GM19397 (cell line): ENCODE measurements around the gene ZNF2.
A peak's percentile ranks its signal among the peaks of the same experiment; 100 is the strongest.
"Not testable (repeated sequence)": the region's sequence is repeated elsewhere in the genome, so short reads cannot be mapped to it uniquely, and the experiment has no call there.

Experiments used
- ATAC-seq: cut with Tn5 transposase; IDR thresholded peaks from one replicate; pipeline ENCODE4 v1.9.1; 2021; ENCODE audit warnings: mild to moderate bottlenecking, moderate library complexity; ENCODE audit not compliant: unreplicated experiment

The ZNF2 gene

DNA sequence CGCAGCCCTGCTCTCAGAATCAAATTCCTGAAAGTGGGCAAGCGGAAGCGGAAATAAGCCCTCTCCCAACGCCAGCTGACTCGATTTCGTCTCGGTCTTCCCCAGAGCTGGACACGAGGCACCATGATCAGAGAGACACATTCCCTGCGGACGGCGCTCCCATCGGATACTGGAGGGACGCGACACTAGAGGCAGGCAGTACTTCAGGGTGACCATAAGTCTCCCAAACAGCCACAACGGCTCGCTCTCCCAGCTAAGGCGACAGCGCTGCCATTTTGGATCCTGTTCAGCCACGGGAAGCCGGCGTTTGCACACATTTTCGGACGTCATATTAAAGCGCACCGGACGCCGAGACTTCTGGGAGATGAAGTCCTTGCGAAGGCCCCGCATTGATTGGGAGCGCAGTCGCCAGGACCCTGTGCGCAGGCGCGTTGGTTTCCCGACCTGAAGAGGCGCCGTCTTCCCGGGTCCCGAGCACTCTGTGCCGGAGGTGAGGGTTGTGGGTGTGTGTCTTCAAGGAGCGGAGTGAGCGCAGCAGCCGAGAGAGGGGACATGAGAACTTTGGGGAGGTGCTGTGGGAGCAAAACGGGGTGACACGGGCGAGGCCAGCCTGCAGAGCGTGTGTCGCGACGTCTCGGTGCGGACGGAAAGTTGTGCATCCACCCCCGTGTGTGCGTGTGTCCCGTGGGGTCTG, at the start of gene ZNF2:
ZNF2 (plus strand) TSS at position 439 of the 694 bp plus-strand sequence. CDS start 10,418 bp downstream, outside the sequence.
- peak; percentile 94 for ATAC-seq

DNA sequence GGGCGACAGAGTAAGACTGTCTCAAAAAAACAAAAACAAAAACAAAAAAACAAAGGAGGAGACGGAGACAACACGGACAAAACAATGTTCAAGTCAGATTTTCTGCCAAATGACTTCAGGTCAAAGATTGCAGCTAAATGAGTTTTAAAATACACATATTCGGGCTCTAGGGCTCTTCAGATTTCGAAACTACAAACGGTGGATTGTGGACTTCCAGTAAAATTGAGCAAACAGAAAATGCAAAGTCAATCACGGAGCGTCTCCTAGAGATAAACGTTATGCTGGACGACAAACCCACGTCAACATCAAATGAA, 44.6 kb upstream of the ZNF2 start:
- ATAC-seq: no peak

DNA sequence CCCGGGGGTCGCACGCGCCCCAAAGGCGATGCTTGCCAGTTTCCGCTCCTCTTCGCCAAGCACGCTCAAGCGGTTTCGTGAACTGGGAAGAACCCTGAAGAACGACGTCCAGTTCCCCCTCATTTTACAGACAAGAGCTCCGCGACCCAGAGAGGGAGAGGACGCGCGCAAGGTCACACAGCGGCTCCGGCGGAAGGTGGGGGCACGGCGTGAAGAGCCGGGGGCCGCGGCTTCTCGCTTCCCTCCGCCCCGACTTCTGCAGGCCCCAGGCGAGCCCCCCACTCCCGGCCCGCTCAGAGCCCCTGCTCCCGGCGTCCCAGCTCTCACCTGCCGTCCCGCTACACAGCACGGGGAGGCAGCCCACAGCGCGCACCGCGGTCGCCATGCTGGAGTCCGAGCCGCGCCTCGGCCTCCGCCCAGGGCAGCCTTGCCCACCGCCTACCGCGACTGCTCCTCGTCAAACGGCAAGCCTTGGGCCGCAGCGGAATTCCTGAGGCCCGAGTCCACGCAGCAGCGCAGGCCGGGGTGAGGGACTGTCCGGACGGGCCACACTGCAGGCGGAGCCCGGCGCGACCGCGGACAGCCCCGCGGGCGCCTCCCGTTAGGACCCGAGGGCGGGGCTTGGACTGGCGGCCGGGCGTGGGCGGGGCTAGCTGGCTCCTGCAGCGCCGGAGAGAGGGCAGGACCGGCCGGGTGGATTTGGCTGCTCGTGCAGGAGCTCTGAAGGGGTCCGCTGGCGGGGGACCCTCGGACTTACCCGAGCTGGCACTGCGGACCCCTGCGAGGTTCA, 44.0 kb upstream of the ZNF2 start, which contains the start of gene MRPS5:
MRPS5 (minus strand) TSS at position 402 of the 790 bp plus-strand sequence; CDS start at position 385, 17 bp downstream.
- ATAC-seq: peak; percentile 98

DNA sequence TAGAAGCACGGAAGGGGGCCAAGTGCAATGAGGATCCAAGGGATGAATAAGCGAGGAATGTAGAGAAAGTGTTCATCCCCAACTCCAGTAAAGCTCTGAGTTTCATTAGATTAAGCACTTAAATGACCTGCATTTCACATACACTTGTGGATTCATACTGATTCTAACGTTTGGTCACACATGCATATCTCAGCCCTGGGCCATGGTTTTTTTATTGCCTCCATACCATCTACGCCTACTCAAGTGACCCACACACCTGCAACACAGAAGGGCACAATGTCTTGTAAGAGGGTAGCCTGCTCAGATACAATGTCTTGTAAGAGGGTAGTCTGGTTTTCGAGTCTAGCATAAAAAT, 43.4 kb upstream of the ZNF2 start:
- ATAC-seq: peak; percentile 5

DNA sequence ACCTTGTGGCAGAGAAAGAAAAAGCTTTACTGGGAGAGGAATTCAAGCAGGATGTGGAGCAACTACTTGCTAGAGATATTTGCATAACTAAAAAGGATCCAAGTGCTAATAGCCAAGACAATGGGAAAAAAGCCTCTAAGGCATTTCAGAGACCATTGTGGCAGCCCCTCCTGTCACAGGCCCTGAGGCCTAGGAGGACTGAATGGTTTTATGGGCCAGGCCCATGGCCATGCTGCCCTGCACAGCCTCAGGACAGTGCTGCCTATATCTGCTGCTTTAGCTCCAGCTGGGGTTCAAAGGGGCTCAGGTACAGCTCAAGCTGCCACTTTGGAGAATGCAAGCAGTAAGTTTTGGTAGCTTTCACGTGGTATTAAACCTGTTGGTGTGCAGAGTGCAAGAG, 26.9 kb upstream of the ZNF2 start:
- ATAC-seq: no peak

DNA sequence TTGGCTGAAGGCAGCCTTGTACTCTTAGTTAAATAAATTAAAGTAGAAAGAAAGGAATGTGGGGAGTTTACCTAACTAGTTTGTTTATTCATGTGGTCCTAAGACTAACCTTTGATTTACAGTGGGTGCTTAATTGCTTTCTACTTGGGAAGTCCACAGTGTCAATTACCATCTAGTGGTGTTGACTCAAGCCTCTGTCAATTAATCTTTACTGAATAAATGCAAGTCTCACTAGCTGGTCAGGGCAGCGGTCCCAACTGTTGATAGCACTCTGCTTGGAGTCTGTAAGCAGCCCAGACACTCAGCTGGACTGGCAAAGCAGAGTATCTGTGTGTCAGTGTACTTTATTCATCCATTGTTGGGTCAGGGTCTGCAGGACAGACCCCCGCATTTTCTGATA, 21.8 kb upstream of the ZNF2 start:
- no peak for ATAC-seq

DNA sequence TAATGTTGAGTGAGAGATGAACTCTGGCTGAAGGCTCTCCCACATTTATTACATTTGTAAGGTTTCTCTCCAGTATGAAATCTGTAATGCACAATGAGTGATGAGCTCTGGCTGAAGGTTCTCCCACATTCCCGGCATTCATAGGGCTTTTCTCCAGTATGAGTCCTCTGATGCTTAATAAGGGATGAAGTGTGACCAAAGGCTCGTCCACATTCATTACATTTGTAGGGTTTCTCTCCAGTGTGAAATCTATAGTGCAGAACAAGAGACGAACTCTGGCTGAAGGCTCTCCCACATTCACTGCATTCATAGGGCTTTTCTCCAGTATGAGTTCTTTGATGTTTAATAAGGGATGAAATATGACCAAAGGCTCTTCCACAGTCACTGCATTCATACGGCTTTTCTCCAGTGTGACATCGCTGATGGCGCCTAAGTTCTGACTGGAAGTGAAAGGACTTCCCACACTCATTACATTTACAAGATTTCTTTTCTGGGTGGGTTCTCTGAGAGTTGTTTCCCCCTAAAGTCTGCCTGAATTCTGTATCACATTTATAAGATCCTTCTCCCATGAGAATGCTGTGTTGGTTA, 16.1 kb upstream of the ZNF2 start:
- no peak for ATAC-seq

DNA sequence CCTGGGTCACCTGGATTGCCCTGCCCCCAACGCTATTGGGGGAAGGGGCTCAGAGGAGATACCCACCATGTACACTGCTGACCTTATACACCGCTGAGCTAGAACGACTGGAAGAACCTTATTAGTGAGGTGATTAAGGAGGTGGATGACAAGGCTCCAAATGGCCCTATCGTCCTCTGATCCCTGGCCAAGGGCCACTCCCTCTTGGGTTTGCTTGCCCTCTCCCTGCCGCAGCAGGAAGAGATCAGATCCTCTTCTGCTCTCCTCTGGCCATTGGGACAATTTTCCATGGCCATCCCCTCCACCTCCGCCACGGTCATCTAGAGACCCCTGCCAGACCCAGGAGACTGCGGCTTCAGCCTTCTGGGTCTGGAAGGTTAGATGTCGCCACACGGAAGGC, 7.2 kb upstream of the ZNF2 start:
- ATAC-seq: no peak

DNA sequence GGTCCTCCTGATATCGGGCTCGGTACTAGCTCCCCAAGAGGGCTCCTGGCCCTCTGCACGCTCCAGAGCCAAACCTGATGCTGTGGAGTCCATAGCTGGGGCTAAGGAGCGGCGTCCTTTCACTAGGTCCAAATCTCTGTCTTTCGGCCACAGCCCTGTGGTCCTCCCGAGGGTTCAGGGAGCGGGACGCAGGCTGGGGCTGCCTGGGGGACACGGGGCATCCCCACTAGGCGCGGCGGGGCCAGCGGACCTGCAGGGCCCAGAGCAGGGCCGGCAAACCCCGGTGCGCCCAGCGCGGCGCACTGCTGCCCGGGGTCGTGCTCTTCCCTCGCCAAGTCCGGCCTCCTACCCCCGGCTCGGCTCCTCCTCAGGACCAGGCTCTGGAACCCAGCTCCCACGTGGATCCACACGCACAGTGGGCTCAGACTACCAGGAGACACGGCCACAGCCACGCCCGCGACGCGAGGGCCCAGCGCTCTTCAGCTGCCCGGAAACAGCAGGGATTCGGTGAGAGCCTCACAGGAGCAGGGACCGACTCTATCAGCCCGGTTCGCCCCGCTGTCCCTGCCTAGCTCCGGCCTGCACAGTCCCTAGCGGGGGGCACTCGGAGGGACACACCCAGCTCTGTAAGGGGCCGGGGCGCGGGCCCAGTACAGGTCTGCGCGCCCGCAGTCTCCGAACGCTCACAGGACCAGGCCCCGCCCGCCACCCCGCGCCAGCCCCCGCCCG, 6.6 kb upstream of the ZNF2 start:
- peak; percentile 49 for ATAC-seq

DNA sequence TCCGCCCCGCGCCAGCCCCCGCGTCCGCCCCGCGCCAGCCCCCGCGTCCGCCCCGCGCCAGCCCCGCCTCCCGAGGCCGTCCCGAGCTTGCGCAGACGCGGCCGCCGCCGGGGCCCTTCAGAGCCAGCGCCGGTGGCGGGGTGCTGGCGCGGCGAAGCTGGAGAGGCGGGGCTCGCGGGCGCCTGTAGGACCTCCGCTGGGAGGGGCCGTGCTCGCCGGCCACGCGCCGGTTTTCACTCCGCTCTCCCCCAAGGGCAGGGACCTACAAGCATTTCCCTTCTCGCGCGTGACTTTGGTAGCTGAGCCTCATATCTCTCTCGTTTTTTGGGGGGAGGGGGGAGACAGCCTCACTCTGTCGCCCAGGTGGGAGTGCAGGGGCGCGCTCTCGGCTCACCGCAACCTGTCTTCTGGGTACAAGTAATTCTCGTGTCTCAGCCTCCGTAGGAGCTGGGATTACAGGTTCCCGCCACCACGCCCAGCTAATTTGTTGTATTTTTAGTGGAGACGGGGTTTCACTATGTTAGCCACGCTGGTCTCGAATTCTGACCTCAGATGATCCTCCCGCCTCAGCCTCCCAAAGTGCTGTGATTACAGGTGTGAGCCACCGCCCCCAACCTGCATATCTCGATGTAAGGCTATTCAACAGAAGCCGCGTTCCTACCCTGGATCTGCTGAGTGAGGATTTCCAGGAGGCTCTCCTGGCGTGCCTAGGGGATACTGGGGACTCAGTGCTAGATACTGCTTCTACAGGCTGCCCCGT, 5.7 kb upstream of the ZNF2 start, which contains the start of gene ZNF514:
ZNF514 (minus strand) TSS at position 159 of the 760 bp plus-strand sequence. CDS start 6,595 bp downstream, outside the sequence.
- ATAC-seq: peak; percentile 95

DNA sequence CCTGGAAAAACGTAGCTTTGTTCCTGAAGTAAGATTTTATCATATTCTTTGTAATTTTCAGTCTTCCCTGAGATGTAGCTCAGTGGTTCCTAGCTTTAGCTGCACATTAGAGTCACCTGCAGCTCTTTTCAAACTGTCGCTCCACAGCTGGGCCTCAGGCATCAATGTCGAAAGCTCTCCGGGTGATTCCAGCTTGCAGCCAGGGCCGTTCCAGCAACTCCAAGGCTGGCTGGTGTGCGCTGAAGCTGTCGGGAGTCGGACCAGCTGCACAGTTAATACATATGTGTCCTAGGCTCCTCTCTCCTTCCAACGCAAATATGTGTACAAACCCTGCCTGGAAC, 609 bp upstream of the ZNF2 start:
- ATAC-seq: peak; percentile 5

DNA sequence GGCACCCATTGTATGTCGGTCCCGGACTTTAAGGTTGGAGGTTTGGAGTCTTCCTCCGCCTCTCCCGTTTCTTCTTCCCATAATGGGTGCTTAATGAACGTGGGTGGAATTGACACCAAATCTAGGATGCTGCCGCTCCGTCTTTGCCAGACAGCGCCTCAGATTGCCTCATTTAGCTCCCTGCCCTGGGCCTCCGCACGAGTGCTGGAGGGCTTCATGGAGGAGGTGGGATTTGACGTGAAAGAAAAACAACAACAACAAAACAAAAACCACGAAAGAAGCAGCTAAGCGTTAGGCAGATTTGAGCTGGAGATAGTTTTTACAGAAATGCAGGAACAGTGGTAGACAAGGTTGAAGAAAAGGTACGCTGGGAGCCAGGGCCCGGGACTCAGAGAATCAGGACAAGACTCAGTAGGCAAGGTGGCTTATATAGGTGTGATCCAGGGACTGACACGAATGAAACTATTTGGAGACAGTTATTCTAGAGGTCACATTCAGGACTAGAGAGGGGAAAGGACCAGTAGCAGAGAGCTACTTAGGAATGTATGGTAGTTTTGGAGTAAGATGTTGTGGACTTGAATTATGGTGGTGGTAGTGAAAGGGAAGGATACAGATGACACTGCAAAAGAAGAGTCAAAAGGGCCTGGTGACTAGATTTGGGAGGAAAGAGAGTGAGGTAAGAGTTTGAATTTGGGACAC, 605 bp downstream of the ZNF2 start:
- peak; percentile 13 for ATAC-seq

DNA sequence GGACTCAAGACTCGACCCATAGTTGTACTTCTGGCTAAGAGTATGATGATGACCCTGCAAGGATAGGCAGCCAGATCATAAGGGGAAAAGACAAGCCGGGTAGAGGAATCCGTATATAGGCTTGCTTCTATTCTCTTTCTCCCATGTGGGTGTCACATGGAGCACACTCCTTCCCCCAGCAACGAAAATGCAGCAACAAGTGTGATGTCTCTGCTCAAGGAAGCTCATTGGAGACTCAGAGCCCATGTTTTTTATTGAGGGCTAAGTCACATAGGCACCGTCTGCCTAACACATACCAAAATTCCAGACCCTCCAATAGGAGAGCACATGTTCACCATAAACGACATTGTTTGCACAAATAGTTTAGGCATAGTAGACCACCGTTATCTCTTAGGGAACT, 6.3 kb downstream of the ZNF2 start:
- ATAC-seq: no peak

DNA sequence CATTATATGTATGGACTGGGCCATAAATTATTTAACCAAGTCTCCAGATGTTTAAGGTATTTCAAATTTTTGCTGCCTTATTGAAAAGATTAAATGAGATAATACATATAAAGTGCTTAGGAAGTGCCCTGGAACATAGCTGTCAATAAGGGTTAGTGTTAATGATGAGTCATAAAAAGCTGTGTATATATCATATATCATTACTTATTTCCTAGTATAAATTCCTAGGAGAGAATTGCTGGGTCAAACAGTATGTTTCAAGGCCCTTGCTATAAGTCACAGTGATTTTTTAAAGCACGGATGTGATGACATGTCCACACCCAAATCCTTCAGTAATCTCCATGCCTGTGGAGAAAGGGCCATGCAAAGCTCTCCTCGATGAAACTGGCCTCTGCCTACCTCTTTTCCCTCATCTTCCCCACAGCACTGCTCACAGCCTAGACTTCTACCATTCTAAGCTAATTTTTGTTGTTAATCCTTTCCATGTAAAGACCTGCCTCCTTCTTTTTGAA, 8.5 kb downstream of the ZNF2 start:
- ATAC-seq: no peak

DNA sequence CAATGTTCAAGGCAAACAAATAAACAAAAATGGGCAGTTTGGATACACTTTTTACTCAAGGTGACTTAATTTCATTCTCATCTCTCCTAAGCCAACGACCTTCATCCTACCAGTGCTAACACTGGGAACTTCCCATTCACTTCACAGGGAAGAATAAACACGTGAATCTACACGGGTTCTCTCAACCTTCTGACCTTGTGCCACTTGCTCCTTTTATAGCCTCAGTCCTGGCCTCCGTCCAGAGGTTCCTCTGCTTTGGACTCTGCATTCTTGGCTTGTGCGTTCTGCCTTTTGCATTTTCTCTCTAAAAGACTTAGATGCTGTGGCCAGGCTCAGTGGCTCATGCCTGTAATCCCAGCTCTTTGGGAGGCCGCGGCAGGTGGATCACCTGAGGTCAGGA, 13.8 kb downstream of the ZNF2 start:
- no peak for ATAC-seq

DNA sequence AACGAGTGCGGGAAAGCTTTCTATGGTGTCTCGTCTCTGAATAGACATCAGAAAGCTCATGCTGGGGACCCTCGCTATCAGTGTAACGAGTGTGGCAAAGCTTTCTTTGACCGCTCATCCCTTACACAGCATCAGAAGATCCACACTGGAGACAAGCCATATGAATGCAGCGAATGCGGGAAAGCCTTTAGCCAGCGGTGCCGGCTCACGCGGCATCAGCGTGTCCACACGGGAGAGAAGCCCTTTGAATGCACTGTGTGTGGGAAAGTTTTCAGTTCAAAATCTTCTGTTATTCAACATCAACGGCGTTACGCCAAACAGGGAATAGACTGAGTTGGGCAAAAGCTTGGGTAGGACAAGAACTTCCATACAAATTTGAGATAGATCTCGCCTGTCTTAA, 16.2 kb downstream of the ZNF2 start:
- no peak for ATAC-seq

DNA sequence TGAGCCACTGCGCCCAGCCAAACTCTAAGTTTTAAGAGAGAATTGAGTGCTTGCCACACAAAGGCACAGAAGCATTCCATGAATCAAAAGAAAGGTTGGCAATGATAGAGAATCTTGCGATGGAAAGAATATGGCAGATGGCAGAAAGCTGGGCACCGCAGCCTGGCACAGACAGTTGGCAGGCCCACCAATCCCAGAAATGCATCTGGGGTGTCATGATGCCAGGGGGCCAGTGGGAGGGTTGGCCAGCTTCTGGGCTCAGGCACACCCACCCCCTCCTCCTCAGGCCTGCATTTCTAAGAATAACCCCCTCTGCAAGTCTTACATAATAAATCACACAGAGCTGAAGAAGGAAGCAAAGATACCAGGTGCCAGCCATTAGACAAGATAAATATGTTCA, 19.6 kb downstream of the ZNF2 start:
- ATAC-seq: no peak

DNA sequence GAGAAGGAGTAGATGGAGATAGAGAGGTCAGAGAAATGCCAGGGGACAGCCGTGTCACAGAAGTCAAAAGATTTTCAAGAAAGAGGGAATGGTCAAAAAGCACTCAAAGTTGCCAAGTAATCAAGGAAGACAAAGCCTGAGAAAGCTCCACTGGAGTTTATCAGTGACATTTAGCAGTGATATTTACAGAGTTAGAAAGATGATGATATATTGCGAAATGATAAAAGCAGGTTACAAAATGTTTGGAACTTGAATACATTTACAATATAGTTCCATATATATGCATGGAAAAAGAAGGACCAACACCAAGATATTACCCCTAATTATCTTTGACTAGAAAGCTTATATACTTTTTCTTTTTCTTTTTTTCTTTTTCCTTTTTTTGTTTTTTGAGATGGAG, 20.4 kb downstream of the ZNF2 start:
- no peak for ATAC-seq

DNA sequence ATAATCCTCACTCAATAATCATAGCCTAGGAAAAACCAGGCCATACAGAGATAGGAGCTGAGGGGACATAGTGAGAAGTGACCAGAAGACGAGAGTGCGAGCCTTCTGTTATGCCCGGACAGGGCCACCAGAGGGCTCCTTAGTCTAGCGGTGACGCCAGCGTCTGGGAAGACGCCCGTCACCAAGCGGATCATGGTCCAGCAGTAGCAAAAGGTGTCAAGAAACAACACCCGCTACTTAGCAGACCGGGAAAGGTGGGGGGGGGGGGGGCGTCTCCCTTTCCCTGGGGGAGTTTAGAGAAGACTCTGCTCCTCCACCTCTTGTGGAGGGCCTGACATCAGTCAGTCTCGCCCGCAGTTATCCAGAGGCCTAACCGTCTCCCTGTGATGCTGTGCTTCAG, 27.3 kb downstream of the ZNF2 start:
- not testable (repeated sequence) for ATAC-seq

DNA sequence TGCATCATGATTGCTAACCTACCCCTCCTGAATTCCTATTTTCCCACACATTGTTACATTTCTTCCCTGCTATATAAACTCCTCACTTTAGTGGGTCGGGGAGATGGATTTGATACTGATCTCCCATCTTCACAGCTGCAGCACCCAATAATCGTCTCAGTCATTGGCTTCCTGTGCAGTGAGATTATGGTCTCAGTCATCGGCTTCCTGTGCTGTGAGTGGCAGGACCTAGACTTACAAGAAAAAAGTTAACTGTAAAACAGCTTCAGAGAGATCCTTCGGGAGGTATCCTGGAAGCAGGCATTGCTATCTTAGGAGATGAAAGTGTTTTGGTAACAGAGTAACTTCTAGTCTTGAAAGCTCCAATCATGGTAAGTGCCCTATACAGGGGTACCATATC, 38.3 kb downstream of the ZNF2 start:
- no peak for ATAC-seq
